MM.1S (cell line): ENCODE results near the gene WDR70.

Experiments used
- CTCF ChIP-seq: fragments of 300-600 bp; sonication (generic); IDR thresholded peaks from 2 replicates; pipeline ENCODE4 v1.5.1; 2016; ENCODE audit warnings: antibody characterized with exemption, low read length, mixed read lengths
- EZH2 ChIP-seq: fragments of 300-600 bp; sonication (generic); optimal IDR thresholded peaks from 2 replicates; pipeline ENCODE3; 2017; ENCODE audit warnings: low read depth, mild to moderate bottlenecking, antibody characterized with exemption, low read length, mixed read lengths
- EZH2phosphoT487 ChIP-seq: fragments of 300-600 bp; sonication (generic); IDR thresholded peaks from 2 replicates; pipeline ENCODE4 v1.6.1; 2018; ENCODE audit warnings: antibody characterized with exemption, low read length

DNA sequence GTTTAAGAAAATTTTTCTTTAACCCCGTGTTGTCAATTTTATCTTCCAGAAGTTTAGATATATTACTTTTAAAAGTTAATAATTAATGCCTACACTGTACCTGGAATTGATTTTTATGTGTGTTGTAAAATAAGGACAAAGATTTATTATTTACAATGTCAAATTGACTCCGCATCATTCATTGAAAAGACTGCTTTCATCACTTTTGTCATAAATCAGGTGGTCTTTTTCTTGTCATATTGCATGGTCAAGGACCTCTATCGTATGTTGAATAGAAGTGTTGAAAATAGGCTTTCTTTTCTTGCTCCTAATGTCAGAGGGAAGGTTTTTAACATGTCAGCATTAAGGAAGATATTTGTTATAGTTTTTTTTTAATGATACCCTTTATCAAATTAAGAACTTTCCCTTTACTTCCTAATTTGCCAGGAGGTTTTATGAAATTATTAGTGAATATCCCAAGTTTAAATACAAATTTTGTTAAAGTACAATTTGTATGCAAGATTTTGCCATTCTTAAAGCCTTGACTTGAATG, 92.6 kb downstream of the WDR70 start:
- TF ChIP-seq CTCF = no peak
- TF ChIP-seq EZH2 = no peak
- TF ChIP-seq EZH2phosphoT487 = no peak
